ENCODE results near the gene ATG16L2.
"Not testable (repeated sequence)": the region's sequence is repeated elsewhere in the genome, so short reads cannot be mapped to it uniquely, and the experiment has no call there.

The ATG16L2 gene

GRCh38 chr11:72851726-72852125 is 37.5 kb downstream of the ATG16L2 start:
- DNase-seq = no peak

DNA sequence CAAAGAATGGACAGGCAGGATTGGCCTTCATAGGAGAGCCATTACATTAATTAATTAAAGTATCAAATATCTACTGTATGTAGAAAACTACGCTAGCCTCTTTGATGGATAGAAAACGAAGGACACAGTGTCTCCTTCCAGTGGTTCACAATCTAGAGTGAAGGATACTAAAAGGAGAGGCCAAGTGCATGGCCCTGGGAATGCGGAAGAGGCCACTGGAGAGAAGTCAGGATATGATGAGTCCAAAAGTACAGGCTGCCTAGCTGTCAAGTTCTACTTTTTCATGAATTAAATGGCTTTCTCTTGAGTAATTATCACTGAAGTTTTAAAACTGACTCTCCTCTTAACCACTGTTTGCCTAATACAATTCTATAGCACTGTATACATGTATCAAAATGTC is 41.9 kb downstream of the ATG16L2 start:
- no peak for DNase-seq

DNA sequence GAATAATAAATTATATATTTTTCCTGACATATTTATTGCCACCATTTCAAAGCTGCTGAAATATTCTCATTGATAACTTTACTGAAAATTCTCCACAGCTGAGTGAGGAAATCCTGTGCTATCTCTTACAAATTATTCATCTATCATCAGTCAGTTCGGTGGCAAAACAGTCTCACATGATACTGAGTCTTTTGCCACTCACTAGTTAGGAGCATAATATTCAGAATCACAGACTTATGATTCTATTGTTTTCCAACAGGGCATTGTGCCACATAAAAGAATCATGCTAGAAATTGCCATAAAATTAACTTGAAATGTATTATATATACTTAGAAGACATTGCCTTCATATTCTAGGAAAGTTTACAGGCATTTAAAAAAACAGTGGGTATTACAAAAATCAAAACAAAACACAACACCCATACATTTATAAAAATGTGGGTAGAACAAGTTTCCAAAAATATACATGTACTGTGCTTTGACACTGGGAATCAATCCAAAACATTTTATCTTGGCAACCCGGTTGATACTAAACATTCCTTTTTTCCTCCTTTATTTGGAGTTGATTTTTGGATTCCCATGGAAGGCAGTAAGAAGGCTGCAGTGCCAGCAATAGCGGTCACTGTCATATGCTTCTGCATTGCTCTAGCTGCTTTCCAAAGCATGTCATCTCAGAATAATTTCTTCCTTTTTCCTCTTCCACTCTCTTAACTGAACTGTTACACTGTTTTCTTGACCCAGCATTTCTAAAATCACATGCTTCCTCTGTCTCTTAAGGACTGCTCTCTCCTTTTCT is 42.5 kb downstream of the ATG16L2 start:
- no peak for DNase-seq

DNA sequence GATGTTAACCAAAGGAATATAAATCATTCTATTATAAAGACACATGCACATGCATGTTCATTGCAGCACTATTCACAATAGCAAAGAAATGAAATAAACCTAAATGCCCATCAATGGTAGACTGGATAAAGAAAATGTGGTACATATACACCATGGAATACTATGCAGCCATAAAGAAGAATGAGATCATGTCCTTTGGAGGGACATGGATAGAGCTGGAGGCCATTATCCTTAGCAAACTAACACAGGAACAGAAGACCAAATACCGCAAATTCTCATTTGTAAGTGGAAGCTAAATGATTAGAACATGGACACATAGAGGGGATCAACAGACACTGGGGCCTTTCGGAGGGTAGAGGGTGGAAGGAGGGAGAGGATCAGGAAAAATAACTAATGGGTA is 44.1 kb downstream of the ATG16L2 start:
- DNase-seq = not testable (repeated sequence)

DNA sequence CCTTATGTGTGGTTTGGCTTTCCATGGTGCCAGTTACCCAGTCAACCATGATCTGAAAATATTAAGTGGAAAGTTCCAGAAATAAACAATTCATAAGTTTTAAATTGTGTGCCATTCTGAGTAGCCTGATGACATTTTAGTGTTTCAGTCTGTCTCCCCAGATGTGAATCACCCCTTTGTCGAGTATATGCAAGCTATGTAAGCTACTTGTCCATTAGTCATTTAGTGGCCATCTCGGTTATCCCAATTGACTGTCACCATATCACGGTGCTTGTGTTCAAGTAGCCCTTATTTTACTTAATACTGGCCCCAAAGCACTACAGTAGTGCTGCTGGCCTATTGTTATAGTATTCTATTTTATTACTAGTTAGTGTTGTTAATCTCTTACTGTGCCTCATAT is 44.9 kb downstream of the ATG16L2 start:
- DNase-seq = no peak

- no peak for DNase-seq
Observed at GRCh38 chr11:72860010-72860409, 45.8 kb downstream of the ATG16L2 start.

DNA sequence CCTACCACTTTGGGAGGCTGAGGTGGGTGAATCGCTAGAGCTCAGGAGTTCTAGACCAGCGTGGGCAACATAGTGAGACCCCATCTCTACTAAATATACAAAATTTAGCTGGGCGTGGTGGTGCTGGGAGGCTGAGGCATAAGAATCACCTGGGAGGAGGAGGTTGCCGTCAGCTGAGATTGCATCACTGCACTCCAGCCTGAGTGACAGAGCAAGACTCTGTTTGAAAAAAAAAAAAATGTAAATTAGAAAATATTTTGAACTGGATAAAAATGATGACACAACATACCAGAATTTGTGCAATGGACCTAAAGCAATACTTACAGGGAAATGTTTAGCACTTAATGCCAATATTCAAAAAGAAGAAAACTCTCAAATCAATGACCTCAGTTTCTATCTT is 46.4 kb downstream of the ATG16L2 start:
- no peak for DNase-seq

GRCh38 chr11:72863091-72863490 is 48.9 kb downstream of the ATG16L2 start:
- no peak for DNase-seq

DNA sequence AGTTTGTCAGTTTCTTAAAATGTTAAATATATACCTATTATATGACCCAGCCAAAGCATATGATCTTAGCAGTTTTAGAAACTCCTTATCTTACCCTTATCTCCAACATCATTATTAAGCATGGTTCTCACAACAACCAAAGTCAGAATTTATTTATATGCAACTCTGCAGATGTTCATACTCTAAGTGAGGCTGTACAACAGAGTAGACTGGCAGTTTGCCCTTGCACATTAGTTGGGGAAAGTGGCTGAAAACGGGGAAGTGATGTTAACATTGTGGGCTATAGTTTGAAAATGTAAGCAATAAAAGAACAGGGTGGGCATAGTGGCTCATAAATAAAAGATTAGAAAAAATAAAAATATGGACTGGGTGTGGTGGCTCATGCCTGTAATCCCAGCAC is 49.7 kb downstream of the ATG16L2 start:
- DNase-seq = no peak

- DNase-seq = no peak
Observed at GRCh38 chr11:72864702-72865655, 50.8 kb downstream of the ATG16L2 start.

- no peak for DNase-seq
Observed at GRCh38 chr11:72867970-72868369, 53.8 kb downstream of the ATG16L2 start.

DNA sequence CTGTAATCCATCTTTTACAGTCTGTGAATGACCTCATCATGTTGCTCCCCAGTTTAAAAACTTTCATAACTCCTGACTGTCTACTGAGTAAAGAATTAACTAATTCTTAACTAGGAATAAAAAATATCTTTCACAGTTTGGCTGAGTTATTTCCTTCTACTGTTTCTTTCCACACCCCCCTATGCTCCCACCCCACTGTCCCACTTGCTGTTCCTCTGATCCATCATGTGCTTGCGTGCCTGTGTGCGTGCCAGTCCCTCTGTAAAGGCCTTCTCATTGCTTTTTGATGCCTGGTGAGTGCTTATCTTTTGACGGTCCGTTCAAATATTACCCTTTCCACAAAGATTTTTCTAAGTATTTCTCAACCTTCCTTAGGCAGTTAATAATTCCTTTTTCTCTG is 55.6 kb downstream of the ATG16L2 start:
- DNase-seq = no peak

DNA sequence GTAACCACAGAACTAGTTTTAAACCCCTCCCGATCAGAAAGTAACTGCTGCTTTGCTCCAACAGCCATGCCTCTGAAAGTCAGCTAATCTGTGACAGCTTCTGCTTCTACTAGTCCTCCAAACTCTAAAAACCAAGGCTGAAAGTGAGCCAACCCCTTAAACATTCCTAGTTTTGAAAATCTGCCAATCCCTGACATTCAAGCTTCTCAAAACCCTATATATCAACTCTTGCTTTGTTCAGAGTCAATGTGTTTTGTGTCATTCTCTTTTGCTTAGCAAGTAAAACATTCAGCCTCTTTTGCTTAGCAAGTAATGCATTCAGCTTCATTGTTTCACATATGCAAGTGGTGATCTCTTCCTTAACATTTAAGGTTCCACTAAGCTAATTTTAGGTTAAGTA is 56.9 kb downstream of the ATG16L2 start:
- no peak for DNase-seq

DNA sequence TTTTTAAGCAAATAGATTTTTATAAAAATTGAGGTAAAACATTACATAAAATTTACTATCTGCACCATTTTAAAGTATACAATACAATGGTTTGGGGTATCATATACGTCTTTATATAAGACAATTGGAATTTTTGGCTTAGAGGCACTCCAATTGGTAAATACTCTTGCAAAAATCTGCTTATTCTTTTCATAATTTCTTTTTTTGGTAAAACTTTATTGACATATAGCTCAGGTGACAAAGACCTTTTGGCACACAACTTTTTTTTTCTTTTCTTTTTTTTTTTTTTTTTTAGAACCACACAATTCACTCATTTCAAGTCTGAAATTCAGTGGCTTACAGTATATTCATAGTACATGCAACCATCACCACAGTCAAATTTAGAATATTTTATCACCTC is 57.8 kb downstream of the ATG16L2 start:
- DNase-seq = no peak

DNA sequence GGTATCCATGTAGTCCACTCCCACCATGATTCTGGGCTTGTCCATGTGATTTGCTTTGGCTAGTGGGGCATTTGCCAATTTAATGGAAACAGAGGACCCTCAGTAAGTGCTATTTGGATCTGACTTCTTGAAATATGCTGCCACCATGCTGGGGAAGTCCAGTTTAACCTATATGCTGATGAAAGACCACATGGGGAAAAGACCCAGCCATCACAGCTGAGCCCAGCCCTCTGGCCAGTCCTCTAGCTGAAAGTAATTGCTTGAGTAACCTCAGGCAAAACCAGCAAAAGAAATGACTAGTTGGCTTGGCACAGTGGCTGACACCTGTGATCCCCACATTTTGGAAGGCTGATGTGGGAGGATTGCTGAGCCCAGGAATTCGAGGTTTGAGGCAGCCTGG is 61.5 kb downstream of the ATG16L2 start:
- no peak for DNase-seq

DNA sequence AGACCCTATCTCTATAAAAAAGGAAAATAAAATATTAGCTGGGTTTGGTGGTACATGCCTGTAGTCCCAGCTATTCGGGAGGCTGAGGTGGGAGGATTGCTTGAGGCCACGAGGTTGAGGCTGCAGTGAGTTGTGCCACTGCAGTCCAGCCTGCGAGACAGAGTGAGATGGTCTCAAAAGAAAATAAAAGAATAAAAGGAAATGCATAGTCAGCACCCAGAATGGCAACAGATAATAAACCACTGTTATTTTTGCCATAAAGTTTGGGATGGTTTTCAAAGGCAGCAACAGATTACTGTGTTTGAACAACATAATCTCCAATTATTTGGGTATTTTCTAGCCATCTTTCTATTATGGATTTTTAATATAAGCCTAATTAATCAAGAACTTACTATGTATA is 61.9 kb downstream of the ATG16L2 start:
- DNase-seq = no peak

Measured in stimulated activated CD4-positive, alpha-beta T cell treated with anti-CD3 and anti-CD28 coated beads, Interleukin-4, amount 100 ng/mL, for 24 hours (primary cell).